IPS-18a (cell line): ENCODE measurements around the gene TMEM60.

Experiments
- H3K27ac ChIP-seq: one replicate; pipeline ENCODE4 v1.5.1; 2013; ENCODE audit warnings: low read length
- H3K27me3 ChIP-seq: one replicate; pipeline ENCODE4 v1.6.1; 2013; ENCODE audit warnings: mild to moderate bottlenecking, low read length; ENCODE audit not compliant: control insufficient read depth, insufficient read depth
- H3K36me3 ChIP-seq: one replicate; pipeline ENCODE4 v1.6.1; 2013; ENCODE audit warnings: low read depth, low read length; ENCODE audit not compliant: control insufficient read depth
- H3K4me1 ChIP-seq: one replicate; pipeline ENCODE4 v1.6.1; 2013; ENCODE audit warnings: low read depth, low read length; ENCODE audit not compliant: control insufficient read depth
- H3K4me3 ChIP-seq: one replicate; pipeline ENCODE4 v1.5.1; 2013; ENCODE audit warnings: low read length
- H3K9ac ChIP-seq: one replicate; pipeline ENCODE4 v1.6.1; 2013; ENCODE audit warnings: mild to moderate bottlenecking, low read length, moderate library complexity
- H3K9me3 ChIP-seq: one replicate; pipeline ENCODE4 v1.6.1; 2013; ENCODE audit warnings: low read depth, low read length; ENCODE audit not compliant: control insufficient read depth

TMEM60 gene

GRCh38 chr7:77830649-77831355, 32.6 kb upstream of the TMEM60 start:
- H3K36me3 ChIP-seq: no peaks in the 10 kb centered on the region
- no peak overlapping the region for H3K9ac ChIP-seq
- H3K27me3 ChIP-seq: no peaks in the 10 kb centered on the region
- no peak overlapping the region for H3K4me3 ChIP-seq
- H3K27ac ChIP-seq: no peak overlapping the region
- no peaks in the 10 kb centered on the region for H3K9me3 ChIP-seq
- no peaks in the 10 kb centered on the region for H3K4me1 ChIP-seq

GRCh38 chr7:77827999-77828398, 29.8 kb upstream of the TMEM60 start:
- Histone ChIP-seq H3K9ac (no peak overlapping the region), H3K9me3 (no peaks in the 10 kb centered on the region), H3K36me3 (no peaks in the 10 kb centered on the region), H3K4me3 (no peak overlapping the region), H3K27ac (no peak overlapping the region), H3K27me3 (no peaks in the 10 kb centered on the region), H3K4me1 (no peaks in the 10 kb centered on the region)

DNA sequence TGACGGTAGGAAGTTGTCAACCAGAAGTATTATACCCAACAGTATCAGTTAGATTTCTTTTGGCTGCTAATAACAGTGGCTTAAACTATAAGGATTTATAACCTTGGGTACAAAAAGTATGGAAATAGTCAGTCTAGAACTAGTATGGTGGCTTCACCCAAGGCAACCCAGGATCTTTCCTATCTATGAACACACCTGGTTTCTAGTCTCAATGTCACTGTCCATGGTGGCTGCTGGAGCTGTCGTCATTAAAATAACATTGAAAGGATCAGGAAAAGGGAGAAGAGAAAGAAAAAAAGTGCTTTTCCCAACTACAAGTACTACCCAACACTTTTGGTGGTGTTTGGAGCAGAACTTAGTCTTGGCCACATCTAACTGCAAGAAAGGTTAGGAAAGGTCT, 28.1 kb upstream of the TMEM60 start:
- no peaks in the 10 kb centered on the region for H3K9me3 ChIP-seq
- H3K27ac ChIP-seq: no peak overlapping the region
- H3K36me3 ChIP-seq: no peaks in the 10 kb centered on the region
- H3K4me1 ChIP-seq: no peaks in the 10 kb centered on the region
- no peak overlapping the region for H3K4me3 ChIP-seq
- H3K9ac ChIP-seq: no peak overlapping the region
- H3K27me3 ChIP-seq: no peaks in the 10 kb centered on the region

GRCh38 chr7:77825131-77825530, 26.9 kb upstream of the TMEM60 start:
- Histone ChIP-seq H3K4me1 (no peaks in the 10 kb centered on the region), H3K36me3 (no peaks in the 10 kb centered on the region), H3K27me3 (no peaks in the 10 kb centered on the region), H3K4me3 (no peak overlapping the region), H3K9ac (no peak overlapping the region), H3K9me3 (peaks cover 4% of the 10 kb centered on the region), H3K27ac (no peak overlapping the region)

GRCh38 chr7:77824636-77825035, 26.4 kb upstream of the TMEM60 start:
- H3K9me3 ChIP-seq: peaks cover 4% of the 10 kb centered on the region
- H3K9ac ChIP-seq: no peak overlapping the region
- no peaks in the 10 kb centered on the region for H3K4me1 ChIP-seq
- no peak overlapping the region for H3K27ac ChIP-seq
- H3K36me3 ChIP-seq: no peaks in the 10 kb centered on the region
- H3K4me3 ChIP-seq: no peak overlapping the region
- no peaks in the 10 kb centered on the region for H3K27me3 ChIP-seq

DNA sequence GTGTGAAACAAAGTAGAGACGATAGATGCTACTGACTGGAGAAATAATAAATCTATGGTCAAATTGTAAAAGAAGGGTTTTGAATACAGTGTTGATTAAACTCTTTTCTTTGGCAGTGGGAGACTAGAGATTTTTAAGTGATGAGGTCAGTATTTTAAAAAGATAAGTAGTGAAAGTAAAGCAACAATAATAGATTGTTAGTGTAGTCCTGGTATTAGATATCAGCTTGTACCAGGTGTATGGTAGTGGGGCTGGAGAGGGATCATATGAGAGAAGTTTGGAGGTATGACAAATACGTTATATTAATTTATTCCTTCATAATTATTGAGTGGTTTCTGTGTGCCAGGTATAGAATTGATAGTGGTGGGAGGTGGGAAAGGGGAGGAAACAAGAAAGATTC, 25.6 kb upstream of the TMEM60 start:
- Histone ChIP-seq H3K36me3 (no peaks in the 10 kb centered on the region), H3K4me3 (no peak overlapping the region), H3K9ac (no peak overlapping the region), H3K9me3 (peaks cover 4% of the 10 kb centered on the region), H3K27ac (no peak overlapping the region), H3K27me3 (no peaks in the 10 kb centered on the region), H3K4me1 (no peaks in the 10 kb centered on the region)

- H3K4me1 ChIP-seq: no peaks in the 10 kb centered on the region
- H3K9me3 ChIP-seq: peaks cover 4% of the 10 kb centered on the region
- no peaks in the 10 kb centered on the region for H3K36me3 ChIP-seq
- no peak overlapping the region for H3K4me3 ChIP-seq
- no peaks in the 10 kb centered on the region for H3K27me3 ChIP-seq
- H3K27ac ChIP-seq: no peak overlapping the region
- H3K9ac ChIP-seq: no peak overlapping the region
Measured at GRCh38 chr7:77822269-77822668, 24.0 kb upstream of the TMEM60 start.

DNA sequence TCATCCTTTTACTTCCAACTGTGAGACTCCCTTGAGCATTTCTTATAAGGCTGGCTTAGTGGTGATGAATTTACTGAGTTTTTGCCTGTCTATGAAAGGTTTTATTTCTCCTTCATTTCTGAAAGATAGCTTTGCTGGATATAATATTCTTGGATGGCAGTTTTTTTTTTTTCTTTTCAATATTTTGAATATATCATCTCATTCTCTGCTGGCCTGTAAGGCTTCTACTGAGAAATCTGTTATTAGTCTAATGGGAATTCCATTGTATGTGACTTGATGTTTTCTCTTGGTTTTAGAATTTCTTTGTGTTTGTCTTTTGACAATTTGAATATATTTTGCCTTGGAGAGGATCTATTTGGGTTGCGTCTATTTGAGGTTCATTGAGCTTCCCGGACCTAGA, 22.7 kb upstream of the TMEM60 start:
- Histone ChIP-seq H3K4me3 (no peak overlapping the region), H3K36me3 (no peaks in the 10 kb centered on the region), H3K9ac (no peak overlapping the region), H3K27ac (no peak overlapping the region), H3K4me1 (no peaks in the 10 kb centered on the region), H3K9me3 (peaks cover 4% of the 10 kb centered on the region), H3K27me3 (no peaks in the 10 kb centered on the region)

GRCh38 chr7:77819021-77819420, 20.8 kb upstream of the TMEM60 start:
- Histone ChIP-seq H3K27me3 (no peaks in the 10 kb centered on the region), H3K9me3 (peaks cover 4% of the 10 kb centered on the region), H3K27ac (no peak overlapping the region), H3K4me3 (no peak overlapping the region), H3K9ac (no peak overlapping the region), H3K36me3 (no peaks in the 10 kb centered on the region), H3K4me1 (no peaks in the 10 kb centered on the region)

DNA sequence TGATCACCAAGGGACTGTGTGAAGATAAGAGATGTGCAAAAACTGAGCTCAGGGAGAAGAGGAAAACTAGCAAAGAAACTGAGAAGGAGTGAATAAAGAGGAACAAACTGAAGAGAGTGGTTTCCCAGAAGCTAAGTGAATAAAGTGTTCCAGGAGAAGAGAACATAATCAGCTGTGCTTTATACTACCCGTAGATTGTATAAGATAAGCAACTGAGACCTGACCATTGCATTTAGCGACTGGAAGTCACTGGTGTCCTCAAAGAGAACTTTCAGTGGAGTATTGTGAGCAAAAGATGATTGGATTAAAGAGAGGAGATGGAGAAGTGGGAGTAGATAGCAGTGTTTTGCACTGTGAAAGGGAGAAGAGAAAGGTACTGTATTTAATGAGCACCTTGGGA, 14.9 kb upstream of the TMEM60 start:
- no peaks in the 10 kb centered on the region for H3K36me3 ChIP-seq
- no peaks in the 10 kb centered on the region for H3K27me3 ChIP-seq
- H3K9me3 ChIP-seq: no peaks in the 10 kb centered on the region
- H3K4me3 ChIP-seq: no peak overlapping the region
- H3K4me1 ChIP-seq: no peaks in the 10 kb centered on the region
- no peak overlapping the region for H3K27ac ChIP-seq
- H3K9ac ChIP-seq: no peak overlapping the region

GRCh38 chr7:77812290-77812685, 14.1 kb upstream of the TMEM60 start:
- no peaks in the 10 kb centered on the region for H3K4me1 ChIP-seq
- H3K9ac ChIP-seq: no peak overlapping the region
- H3K36me3 ChIP-seq: no peaks in the 10 kb centered on the region
- no peak overlapping the region for H3K4me3 ChIP-seq
- no peak overlapping the region for H3K27ac ChIP-seq
- H3K9me3 ChIP-seq: no peaks in the 10 kb centered on the region
- H3K27me3 ChIP-seq: no peaks in the 10 kb centered on the region

DNA sequence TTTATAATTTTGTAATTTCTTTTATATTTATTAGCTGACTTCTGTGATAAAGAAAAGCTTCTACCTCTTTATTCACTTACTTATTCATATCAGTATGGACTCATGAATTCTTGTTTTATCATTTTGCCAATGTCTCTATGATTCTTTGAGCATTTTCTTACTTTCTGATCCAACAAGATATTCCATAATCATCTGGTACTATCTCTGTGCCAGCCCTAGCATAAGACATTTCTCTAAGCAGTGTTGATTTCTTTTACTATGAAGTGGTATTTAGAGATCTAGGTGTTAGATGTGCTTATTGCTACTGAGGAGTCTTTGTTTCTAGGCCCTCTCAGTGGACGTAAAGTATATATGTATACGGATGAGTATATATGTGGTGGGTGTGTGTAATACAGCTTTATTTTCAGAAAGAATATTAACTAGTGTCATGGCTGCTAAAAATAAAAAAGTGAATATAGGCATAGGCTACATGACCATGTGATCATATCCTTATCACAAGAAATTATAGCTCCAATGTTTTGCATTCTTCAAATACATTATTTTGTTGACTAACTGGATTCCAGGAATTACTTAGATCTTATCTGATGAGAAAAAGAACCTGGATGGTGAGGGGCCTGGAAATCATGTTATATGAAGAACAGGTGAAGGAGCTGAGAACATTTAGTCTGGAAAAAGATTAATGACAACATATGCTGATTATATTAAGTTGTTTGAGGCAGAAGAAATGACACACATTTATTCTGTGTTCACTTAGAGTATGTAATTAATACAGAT, 13.5 kb upstream of the TMEM60 start:
- H3K9me3 ChIP-seq: peaks cover under 1% of the 10 kb centered on the region
- no peaks in the 10 kb centered on the region for H3K4me1 ChIP-seq
- H3K27ac ChIP-seq: no peak overlapping the region
- no peaks in the 10 kb centered on the region for H3K36me3 ChIP-seq
- no peaks in the 10 kb centered on the region for H3K27me3 ChIP-seq
- H3K9ac ChIP-seq: no peak overlapping the region
- no peak overlapping the region for H3K4me3 ChIP-seq
